WTC11 (cell line): Measurements from ENCODE around the gene RBX1. TPM values are rescaled to one million over a fixed set of nuclear protein-coding genes. Genes with fewer than 3 reads are reported as not detected.
A peak's percentile ranks its signal among the peaks of the same experiment; 100 is the strongest.

Experiments used
- ATAC-seq: fragments of 200-7000 bp; cut with Tn5 transposase; 2 replicates; pipeline ENCODE4 v1.10.0; 2021; ENCODE audit warnings: mild to moderate bottlenecking, moderate library complexity
- CTCF ChIA-PET: fragments of 300-600 bp; sonication (Branson Sonifier 250); formaldehyde crosslinking; loops from one replicate; lab custom pipeline; 2021; ENCODE audit warnings: antibody characterized with exemption; lab: Charles Lee
- POLR2A ChIA-PET: fragments of 350-600 bp; sonication (Branson Sonifier 250); formaldehyde crosslinking; loops from one replicate; lab custom pipeline; 2021; ENCODE audit warnings: antibody characterized with exemption; lab: Charles Lee
- DNase-seq: peaks from one replicate; pipeline ENCODE4 v3.0.0; 2021; ENCODE audit warnings: low spot score
- H3K27ac Mint-ChIP-seq: 2 replicates; pipeline ENCODE4 v1.8.0; 2021; ENCODE audit warnings: mixed read lengths
- H3K27me3 Mint-ChIP-seq: 2 replicates; pipeline ENCODE4 v1.8.0; 2021; ENCODE audit warnings: low read depth, mild to moderate bottlenecking, moderate library complexity, mixed read lengths
- H3K36me3 Mint-ChIP-seq: 2 replicates; pipeline ENCODE4 v1.8.0; 2021; ENCODE audit warnings: mixed read lengths
- H3K4me1 Mint-ChIP-seq: 2 replicates; pipeline ENCODE4 v1.8.0; 2022; ENCODE audit warnings: mixed read lengths
- H3K4me3 Mint-ChIP-seq: 2 replicates; pipeline ENCODE4 v1.8.0; 2021; ENCODE audit warnings: mild to moderate bottlenecking, moderate library complexity, mixed read lengths
- H3K9me3 Mint-ChIP-seq: 2 replicates; pipeline ENCODE4 v1.8.0; 2021; ENCODE audit warnings: mixed read lengths
- ATF1 ChIP-seq: sonication (generic); formaldehyde crosslinking; IDR thresholded peaks from 2 replicates; pipeline ENCODE4 v1.8.1; 2023; ENCODE audit warnings: mild to moderate bottlenecking, moderate library complexity, missing genetic modification reagents
- ATF2 ChIP-seq: sonication (generic); formaldehyde crosslinking; IDR thresholded peaks from 2 replicates; pipeline ENCODE4 v1.8.1; 2022; ENCODE audit warnings: low read depth, missing genetic modification reagents, borderline replicate concordance
- ATF3 ChIP-seq: sonication (generic); formaldehyde crosslinking; conservative IDR thresholded peaks from 2 replicates; pipeline ENCODE4 v1.8.1; 2022; ENCODE audit warnings: mild to moderate bottlenecking, missing genetic modification reagents
- CBFB ChIP-seq: sonication (generic); formaldehyde crosslinking; IDR thresholded peaks from 2 replicates; pipeline ENCODE4 v1.8.1; 2022; ENCODE audit warnings: mild to moderate bottlenecking, low read depth, missing genetic modification reagents
- CREB1 ChIP-seq: sonication (generic); formaldehyde crosslinking; IDR thresholded peaks from 2 replicates; pipeline ENCODE4 v1.8.0; 2023; ENCODE audit warnings: mild to moderate bottlenecking, missing genetic modification reagents
- ELF4 ChIP-seq: sonication (generic); formaldehyde crosslinking; IDR thresholded peaks from 2 replicates; pipeline ENCODE4 v1.8.1; 2022; ENCODE audit warnings: low read depth, mild to moderate bottlenecking, moderate library complexity, missing genetic modification reagents
- FOXJ3 ChIP-seq: sonication (generic); formaldehyde crosslinking; IDR thresholded peaks from 2 replicates; pipeline ENCODE4 v1.9.0; 2021; ENCODE audit warnings: missing genetic modification reagents, mild to moderate bottlenecking, borderline replicate concordance
- FOXP1 ChIP-seq: sonication (generic); formaldehyde crosslinking; IDR thresholded peaks from 2 replicates; pipeline ENCODE4 v1.8.0; 2022; ENCODE audit warnings: missing genetic modification reagents, mild to moderate bottlenecking, moderate library complexity, borderline replicate concordance
- FOXP4 ChIP-seq: sonication (generic); formaldehyde crosslinking; IDR thresholded peaks from 2 replicates; pipeline ENCODE4 v1.8.0; 2022; ENCODE audit warnings: mild to moderate bottlenecking, missing genetic modification reagents
- IRF1 ChIP-seq: sonication (generic); formaldehyde crosslinking; IDR thresholded peaks from 2 replicates; pipeline ENCODE4 v1.8.0; 2023; ENCODE audit warnings: missing genetic modification reagents
- IRF2 ChIP-seq: sonication (generic); formaldehyde crosslinking; IDR thresholded peaks from 2 replicates; pipeline ENCODE4 v1.8.0; 2022; ENCODE audit warnings: low read depth, missing genetic modification reagents, borderline replicate concordance
- JUN ChIP-seq: sonication (generic); formaldehyde crosslinking; IDR thresholded peaks from 2 replicates; pipeline ENCODE4 v1.8.0; 2023; ENCODE audit warnings: mild to moderate bottlenecking, missing genetic modification reagents
- NFATC4 ChIP-seq: fragments of 250-450 bp; sonication (Bioruptor Pico); IDR thresholded peaks from 2 replicates; pipeline ENCODE4 v1.9.0; 2021; ENCODE audit warnings: mild to moderate bottlenecking
- NFE2L1 ChIP-seq: sonication (generic); formaldehyde crosslinking; IDR thresholded peaks from 2 replicates; pipeline ENCODE4 v1.8.1; 2023; ENCODE audit warnings: missing genetic modification reagents
- NFYB ChIP-seq: sonication (generic); formaldehyde crosslinking; conservative IDR thresholded peaks from 2 replicates; pipeline ENCODE4 v1.8.0; 2022; ENCODE audit warnings: low read depth, missing genetic modification reagents
- OVOL2 ChIP-seq: fragments of 250-450 bp; sonication (Bioruptor Pico); IDR thresholded peaks from 2 replicates; pipeline ENCODE4 v1.9.0; 2021; ENCODE audit warnings: mild to moderate bottlenecking, borderline replicate concordance
- PRRX2 ChIP-seq: fragments of 250-450 bp; sonication (Bioruptor Pico); IDR thresholded peaks from 2 replicates; pipeline ENCODE4 v1.8.0; 2021; ENCODE audit warnings: mild to moderate bottlenecking
- SOX15 ChIP-seq: fragments of 250-450 bp; sonication (Bioruptor Pico); IDR thresholded peaks from 2 replicates; pipeline ENCODE4 v1.9.0; 2021; ENCODE audit warnings: mild to moderate bottlenecking
- ZNF138 ChIP-seq: sonication (generic); formaldehyde crosslinking; conservative IDR thresholded peaks from 2 replicates; pipeline ENCODE4 v1.8.1; 2022; ENCODE audit warnings: mild to moderate bottlenecking, moderate library complexity, missing genetic modification reagents
- ZNF396 ChIP-seq: fragments of 250-450 bp; sonication (Bioruptor Pico); IDR thresholded peaks from 2 replicates; pipeline ENCODE4 v1.8.0; 2021; ENCODE audit warnings: mild to moderate bottlenecking, moderate library complexity, borderline replicate concordance
- ZNF512 ChIP-seq: sonication (generic); formaldehyde crosslinking; IDR thresholded peaks from 2 replicates; pipeline ENCODE4 v1.8.1; 2022; ENCODE audit warnings: missing genetic modification reagents, borderline replicate concordance
- ZNF532 ChIP-seq: fragments of 250-450 bp; sonication (Bioruptor Pico); IDR thresholded peaks from 2 replicates; pipeline ENCODE4 v1.9.0; 2021; ENCODE audit warnings: mild to moderate bottlenecking, borderline replicate concordance
- total RNA-seq: library from RNA; stranded (reverse); gene quantifications from 3 replicates; pipeline ENCODE4 v1.2.3, GENCODE V29; 2021

RBX1 gene
- total RNA-seq, 1 experiment from 2014 or later: 70.8 TPM

- DNase-seq: no peak
- ChIA-PET CTCF (no interaction called here), POLR2A (no interaction called here)
- peaks cover 33% of the 10 kb centered on the region for H3K36me3 Mint-ChIP-seq
- peak overlapping the region; percentile 39 for H3K27ac Mint-ChIP-seq
- 0 out of 2 replicates have a peak overlapping the region, but pooled peaks have one; percentile 11 for H3K4me3 Mint-ChIP-seq
- TF ChIP-seq NFATC4 (CRISPR knock-in tag): no peak
- TF ChIP-seq ZNF512 (CRISPR knock-in tag): no peak
- no peak for TF ChIP-seq FOXP4 (CRISPR knock-in tag)
- TF ChIP-seq ATF1 (CRISPR knock-in tag): no peak
- no peak for TF ChIP-seq FOXJ3 (CRISPR knock-in tag)
- no peak for TF ChIP-seq CREB1 (CRISPR knock-in tag)
- no peak for TF ChIP-seq ELF4
- no peak for TF ChIP-seq CBFB (CRISPR knock-in tag)
- no peak for TF ChIP-seq NFE2L1 (CRISPR knock-in tag)
- no peak for TF ChIP-seq ZNF396 (CRISPR knock-in tag)
- no peaks in the 10 kb centered on the region; the same call in 1 of the 2 replicates for H3K27me3 Mint-ChIP-seq
- H3K4me1 Mint-ChIP-seq: peaks cover 11% of the 10 kb centered on the region
- H3K9me3 Mint-ChIP-seq: no peaks in the 10 kb centered on the region
- no peak for ATAC-seq
Observed at GRCh38 chr22:40953471-40953870, 2.3 kb downstream of the RBX1 start.

- Mint-ChIP-seq H3K36me3 (peaks cover 37% of the 10 kb centered on the region), H3K27ac (no peak overlapping the region), H3K27me3 (no peaks in the 10 kb centered on the region; the same call in 1 of the 2 replicates), H3K9me3 (no peaks in the 10 kb centered on the region), H3K4me3 (no peak overlapping the region), H3K4me1 (peaks cover 11% of the 10 kb centered on the region)
- ChIA-PET CTCF (no interaction called here), POLR2A (no interaction called here)
- TF ChIP-seq FOXP1 (no peak), IRF1 (CRISPR knock-in tag) (no peak), ZNF138 (no peak), OVOL2 (CRISPR knock-in tag) (no peak), ZNF532 (CRISPR knock-in tag) (no peak), SOX15 (no peak), ATF2 (no peak), PRRX2 (CRISPR knock-in tag) (no peak), NFYB (no peak), IRF2 (CRISPR knock-in tag) (no peak), ATF3 (CRISPR knock-in tag) (no peak), ATF1 (CRISPR knock-in tag) (no peak), JUN (CRISPR knock-in tag) (no peak)
- DNase-seq (no peak), ATAC-seq (no peak)
Observed at GRCh38 chr22:40954113-40954512, 2.9 kb downstream of the RBX1 start.
